IPS-NIHi7 (cell line): ENCODE data around the gene PICK1.
A peak's percentile ranks its signal among the peaks of the same experiment; 100 is the strongest.
"Not testable (repeated sequence)": the region's sequence is repeated elsewhere in the genome, so short reads cannot be mapped to it uniquely, and the experiment has no call there.

Experiments
- DNase-seq: peaks from one replicate; pipeline ENCODE4 v3.0.0; 2012; ENCODE audit warnings: mixed read lengths; ENCODE audit errors: extremely low spot score

Gene PICK1

DNA sequence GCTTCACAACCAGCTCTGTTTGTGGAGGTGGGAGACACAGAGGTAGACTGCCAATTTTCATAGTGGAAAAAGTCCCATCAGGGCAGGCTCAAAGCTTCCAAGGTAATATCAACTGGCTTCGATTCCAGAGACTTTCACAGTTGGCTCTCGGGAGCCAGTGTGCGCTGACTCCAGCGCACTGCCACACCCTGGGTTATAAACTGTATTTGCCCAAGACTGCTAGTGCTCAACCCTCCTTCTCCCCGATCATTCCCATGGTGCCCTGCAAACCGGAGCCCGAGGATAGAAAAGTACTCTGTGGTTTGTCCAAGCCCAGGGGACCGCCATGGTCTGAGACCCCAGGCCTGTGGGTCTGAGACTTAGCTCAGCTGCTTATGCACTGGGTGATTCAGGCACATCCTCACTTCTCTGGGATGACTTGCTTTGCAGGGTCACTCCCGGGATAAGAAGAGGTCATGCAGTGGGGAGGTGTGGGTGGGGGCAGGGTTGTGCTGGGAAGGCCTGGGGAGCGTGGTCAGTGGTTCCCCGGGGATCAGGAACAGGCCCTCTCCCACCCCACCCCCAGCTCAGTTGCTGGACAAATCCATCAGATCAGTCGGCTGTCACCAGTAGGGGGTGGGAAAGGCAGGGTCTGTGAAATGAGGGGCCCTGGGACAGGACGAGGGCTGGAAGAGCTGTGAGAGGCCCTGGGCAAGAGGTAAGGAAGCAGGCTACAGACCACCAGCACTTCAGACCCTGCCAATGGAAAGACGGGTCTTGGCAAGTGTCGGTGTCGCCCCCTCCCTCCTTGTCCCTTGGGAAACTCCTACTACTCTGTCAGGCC lies 26.7 kb upstream of the PICK1 start:
- DNase-seq = no peak

DNA sequence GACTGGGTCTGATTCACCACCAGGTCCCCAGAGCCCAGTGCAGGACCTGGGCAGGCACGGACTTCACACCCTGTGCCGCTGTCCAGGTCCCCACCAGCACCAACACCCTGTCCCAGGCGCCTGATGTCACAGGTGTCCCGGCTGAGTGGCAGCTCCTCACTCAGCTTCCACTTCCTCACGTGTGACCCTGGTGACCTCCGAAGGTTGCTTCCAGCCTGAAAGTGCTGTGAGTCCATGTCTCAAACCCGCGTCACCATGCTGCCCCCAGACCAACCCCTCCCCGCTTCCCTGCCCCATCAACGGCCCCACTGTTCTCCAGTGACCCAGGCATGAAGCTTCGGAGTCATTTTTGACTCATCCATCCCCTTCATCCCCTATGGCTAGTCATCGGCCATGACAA lies 25.7 kb upstream of the PICK1 start:
- DNase-seq = no peak

DNA sequence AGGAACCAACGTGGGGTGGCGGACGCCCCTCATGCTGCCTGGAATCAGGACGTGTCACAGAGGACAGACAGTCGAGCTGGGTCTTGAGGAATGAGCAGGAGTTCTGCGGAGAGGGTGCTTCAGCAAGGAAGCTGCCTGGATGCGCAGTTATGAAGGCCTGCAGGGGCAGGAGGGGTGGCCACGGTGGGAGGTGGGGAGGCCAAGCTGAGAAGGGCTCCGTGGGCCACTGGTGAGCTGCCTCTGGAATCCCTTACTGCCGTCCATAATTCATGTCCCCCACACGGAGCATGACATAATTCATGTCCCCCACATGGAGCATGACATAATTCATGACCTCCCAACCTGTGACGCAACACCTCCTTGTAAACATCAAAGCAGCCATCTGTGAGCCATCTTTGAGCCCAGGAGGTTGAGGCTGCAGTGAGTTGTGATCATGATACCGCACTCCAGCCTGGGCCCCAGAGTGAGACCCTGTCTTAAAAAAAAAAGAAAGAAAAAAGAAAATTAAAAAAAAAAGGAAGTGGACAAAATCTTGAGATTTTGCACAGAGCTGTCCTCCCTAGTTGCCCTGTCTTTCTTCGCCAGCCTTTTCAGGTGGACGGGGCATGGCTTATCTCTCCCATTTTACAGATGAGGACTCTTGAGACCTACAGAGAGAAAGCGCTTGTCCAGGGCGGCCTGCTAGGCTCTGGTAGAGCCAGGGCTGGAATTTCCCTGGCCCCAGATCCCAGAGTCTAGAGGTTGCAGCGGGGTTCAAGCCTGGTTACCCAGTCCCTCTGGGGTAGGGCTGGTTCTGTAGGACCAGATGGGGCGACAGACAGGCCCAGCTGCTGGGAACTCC lies 24.3 kb upstream of the PICK1 start:
- no peak for DNase-seq

DNA sequence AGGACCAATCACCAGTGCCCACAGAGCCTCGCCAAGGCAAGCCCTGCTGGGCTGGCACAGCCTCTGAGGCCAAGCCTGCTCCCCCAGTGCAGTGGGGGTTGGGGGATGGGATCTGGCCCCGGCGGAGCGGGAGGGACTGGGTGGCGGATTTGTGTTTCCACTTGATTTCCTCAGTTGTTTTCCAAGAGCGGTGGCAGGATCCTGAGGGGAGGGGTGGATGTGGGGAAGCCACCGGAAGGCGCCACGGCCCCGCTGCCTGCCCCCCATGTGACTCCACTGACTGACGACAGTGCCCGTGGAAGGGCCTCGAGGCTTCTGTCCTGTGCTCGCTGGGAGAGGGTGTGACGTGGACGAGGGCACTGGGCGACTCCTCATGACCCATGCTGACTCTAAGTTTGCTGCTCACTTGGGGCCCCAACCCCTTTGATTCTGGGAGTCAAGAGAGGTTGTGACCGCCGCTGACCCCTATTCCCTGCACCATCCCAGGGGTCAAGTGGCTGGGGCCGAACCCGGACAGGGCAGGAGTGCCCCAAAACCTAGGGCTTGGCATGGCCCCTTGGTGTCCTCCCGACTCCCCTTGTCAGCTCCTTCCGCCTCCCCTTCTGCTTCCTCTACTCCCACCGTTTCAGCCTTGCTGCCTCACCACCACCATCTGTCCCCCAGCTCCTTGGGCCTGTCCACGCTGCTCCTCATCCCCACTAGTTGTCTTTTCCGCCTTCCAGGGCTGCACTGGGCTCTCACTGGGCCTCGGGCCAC lies 23.5 kb upstream of the PICK1 start:
- DNase-seq = no peak

DNA sequence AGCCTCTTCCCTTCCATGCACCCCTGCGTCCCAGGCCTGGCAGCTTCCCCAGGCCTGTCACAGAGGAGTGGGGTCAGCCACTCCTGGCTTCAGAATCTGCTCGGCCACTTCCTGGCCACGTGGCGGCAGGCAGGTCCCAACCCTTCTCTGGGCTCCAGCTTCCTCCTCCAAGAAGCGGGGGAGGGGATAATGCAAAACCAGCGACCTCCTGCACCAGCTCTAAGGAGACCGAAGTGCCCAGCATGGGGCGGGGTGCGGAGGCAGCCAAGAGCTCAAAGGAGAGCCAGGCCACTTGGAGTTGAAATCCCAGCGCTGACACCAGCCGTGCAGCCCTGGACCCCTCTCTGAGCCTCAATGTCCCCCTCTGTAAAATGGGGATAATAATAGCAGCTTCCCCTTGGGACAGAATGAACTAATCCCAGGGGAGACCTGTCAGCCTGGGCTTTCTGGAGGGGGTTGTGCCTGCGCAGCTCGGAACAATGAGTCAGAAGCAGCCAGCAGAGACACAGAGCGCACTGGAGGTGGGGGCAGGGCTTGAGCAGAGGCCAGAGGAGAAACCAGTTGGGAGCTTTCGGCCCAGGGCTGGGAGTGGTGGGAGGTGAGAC lies 22.8 kb upstream of the PICK1 start:
- peak; percentile 91 for DNase-seq

DNA sequence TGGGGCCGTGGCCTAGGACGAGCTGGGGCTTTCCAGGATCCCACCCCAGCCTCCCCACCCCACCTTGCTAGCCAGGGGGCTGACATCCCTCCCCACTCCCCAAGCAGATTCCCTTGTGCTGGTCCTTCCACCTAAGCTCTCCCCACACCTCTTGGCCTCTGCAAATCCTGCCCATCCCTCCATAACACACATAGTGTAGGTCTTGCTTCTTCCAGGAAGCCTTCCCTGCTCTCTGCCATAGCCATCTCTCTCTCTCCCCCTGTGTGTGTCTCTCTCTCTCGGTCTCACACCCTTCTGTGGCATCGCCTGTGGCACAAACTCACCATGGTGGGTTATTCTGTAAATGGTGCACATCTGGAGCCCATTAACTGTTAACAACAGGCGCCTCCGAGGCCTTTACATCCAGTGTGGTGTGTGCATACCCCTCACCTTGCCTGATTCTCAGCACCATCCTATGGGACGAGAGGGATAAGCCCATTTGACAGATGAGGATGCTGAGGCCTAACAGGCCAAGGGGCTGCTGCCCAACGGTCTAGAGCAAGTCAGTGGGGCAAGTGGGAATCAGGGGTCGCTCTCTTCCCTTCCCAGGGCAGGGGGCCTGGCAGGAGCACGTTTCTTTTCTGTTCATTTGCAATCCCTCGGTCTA lies 22.2 kb upstream of the PICK1 start:
- no peak for DNase-seq

DNA sequence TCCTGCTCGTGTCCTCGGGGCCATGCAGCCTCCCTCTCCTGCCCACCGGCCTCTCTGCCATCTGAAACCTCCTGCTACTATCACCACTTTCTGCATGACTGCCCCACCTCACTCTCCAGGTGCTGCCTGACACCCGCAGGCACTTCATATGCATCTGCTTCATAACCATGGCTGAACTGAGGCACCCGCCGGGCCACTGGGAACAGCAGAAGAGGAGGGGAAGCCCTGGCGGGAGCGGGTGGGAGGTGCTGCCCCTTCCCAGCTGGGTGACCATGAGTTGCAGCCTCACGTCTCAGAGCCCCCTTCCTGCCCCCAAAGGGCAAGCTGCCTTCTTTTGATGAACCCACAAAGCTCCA lies 21.7 kb upstream of the PICK1 start:
- DNase-seq = no peak

DNA sequence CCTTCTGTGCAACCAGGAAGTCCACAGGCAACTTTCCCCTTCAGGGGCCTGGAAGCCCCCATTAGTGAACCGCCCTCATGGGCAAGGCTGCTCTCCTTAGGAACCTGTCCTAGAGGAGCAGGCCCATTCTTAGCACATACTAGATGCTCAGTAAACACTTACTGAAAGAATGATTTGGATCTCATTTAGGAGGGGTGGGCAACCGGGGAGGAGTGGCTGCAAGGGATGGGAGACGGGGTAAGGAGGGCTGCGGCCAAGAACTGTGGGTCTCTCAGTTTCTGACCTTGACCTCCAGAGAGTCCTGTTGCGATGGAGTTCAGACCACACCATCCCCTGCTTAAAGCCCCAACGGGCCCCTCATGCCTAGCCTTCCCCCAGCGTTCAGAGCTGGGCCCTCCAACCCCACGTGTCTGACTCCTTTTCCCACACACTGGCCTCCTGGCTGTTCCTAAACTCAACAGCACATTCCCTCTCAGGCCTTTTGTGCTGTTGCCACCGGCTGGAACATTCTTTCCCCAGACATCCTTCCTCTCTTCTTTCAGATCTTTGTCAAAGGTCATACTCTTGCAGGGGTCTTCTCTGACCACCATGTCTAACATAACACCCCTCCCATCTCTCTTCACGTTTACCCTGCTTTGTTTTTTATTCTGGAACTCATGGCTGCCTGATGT lies 20.7 kb upstream of the PICK1 start:
- DNase-seq = no peak

DNA sequence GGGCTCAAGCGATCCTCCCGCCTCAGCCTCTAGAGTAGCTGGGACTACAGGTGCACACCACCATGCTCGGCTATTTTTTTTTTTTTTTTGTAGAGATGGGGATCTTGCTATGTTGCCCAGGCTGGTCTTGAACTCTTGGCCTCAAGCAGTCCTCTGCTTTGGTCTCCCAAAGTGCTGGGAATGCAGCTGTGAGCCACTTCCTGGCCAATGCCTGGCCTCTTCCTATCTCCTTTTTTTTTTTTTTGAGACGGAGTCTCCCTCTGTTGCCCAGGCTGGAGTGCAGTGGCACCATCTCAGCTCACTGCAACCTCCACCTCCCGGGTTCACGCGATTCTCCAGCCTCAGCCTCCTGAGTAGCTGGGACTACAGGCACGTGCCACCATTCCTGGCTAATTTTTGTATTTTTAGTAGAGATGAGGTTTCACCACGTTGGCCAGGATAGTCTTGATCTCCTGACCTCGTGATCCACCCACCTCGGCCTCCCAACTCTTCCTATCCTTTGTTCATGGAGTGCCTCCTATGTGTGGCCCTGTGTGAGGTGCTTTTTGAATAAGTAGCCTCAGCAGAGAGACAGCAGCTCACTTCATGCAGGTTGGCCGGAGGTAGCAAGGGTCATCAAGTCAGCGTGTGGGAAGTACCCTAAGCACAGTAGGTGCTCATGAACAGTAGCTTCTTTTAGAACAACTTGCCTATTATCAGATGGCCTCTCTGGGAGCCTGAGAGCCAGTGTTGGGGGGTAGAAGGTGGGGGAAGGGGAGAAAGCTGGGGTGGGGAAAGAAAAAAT lies 19.6 kb upstream of the PICK1 start:
- not testable (repeated sequence) for DNase-seq

DNA sequence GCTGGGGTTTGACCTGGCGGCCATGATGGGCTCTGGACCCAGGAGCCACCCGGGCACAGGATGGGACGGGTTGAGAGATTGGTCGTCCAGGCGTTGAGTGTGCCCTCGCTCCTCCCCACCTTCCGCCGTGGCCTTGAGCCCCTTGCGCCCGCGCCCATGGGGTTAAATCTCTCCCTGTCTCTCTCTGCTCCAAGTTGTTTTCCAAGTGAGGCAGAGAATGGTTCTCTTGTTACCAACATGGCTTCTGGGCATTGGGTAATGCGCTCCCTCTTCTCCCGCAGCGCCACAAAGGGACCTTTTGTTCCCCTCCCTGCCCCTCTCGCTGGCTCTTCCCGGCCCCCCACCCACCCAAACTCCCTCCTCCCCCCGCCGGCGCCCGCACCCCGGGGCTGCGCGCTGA lies 18.8 kb upstream of the PICK1 start:
- no peak for DNase-seq

DNA sequence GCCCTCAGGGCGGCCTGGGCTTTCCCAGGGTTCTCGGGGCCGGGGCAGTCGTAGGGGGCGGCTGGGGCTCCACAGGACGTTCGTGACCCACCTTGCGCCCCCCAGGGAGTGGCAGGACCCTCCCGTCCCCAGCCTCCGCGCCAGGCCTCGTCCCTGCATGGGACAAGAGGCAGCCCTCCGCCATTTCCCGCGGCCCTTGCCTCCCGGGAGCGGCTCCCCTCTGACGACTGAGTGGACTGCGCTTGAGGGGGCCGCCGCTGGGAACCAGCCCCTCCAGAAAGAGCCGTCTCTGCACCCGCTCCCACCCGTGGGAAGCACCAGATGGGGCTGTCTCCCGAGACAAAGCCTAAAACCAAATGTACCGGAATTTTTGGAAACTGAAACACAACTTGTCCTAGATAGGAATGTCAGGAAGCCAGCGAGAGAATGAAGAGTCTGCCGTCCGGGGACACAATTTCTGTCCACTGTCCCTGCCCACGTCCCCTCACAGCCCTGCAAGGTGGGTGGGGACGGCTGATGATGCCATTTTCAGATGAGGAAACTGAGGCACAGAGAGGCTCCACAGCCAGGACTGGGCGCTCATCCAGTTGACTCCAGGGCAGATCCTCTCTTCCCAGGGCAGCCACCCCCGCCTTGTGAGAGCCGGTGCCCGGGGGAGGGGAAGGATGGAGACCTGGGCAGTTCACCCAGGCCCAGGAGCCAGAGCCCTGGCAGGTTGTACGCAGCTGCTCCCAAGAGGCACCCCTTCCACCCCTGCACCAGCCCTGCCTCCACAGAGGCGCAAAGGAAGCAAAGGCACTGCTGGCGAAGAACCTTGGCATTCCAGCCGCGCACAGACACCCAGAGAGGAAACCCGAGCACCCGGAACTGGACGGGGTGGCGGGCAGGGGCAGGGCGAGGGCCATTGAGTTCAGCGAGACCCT lies 18.1 kb upstream of the PICK1 start:
- no peak for DNase-seq

DNA sequence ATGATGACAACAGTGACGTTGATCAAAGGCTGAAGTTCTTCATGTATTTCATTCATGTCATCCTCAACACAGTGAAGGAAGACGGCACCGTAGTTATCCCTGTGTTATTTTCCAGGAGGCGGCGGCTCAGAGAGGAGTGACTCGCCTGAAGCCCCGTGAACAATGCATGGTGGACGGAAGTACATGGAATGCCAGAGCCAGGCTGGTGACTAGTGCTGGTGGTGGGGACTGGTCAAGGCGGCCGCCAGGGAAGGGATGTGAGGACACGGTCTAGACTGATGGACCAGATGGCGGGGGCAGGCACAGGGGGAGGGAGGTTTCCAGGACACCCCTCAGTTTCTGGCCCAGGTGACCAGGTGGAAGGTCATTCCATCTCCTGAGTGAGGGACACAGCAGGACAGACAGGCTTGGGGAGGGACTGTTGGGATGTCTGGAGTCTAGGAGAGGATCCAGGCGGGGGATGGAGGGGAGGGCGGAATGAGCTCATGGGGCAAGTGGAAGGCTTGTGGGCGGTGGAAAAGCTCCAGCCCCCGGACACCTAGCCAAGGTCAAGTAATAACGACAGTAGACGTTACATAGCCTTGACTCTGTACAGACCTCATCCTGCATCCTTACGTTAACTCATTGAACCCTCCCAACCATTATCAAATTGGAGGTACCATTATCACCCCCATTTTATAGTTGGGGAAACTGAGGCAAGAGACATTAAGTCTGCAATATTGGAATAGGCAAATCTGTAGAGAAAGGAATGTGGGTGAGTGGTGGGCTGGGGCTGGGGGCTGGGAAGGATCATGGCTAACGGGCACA lies 16.0 kb upstream of the PICK1 start:
- no peak for DNase-seq

DNA sequence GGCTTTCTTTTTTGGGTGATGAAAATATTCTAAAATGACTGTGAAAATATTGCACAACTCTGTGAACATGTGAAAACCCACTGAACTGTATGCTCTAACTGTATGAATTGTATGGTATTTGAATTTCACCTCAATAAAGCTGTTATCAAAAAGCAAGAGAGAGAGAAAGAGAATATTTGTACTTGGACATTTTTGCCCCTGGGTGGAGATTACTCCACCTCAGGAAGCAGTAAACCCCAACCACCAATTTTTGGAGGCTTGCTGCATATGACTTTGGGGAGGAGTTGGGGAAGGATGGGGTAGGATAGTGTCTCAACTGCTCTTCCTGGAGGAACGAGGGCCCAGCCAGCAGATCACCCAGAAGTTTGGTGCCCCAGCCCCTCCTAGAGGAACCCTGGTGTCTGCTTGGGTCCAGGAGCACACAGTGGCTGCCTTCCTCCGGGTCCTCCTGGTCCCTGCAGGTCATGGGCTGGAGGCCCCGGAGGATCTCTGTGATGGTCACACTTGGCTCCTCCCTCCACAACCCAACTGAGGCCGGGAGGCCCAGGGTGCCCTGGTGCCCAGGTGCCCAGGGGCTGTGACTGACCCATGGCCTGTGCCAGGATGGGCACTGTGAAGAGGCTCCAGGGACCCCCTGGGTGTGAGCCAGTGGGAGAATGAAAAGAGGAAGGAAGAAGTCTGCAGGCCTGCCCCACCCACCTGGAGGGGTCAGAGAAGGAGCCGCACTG lies 15.3 kb upstream of the PICK1 start:
- DNase-seq = no peak

DNA sequence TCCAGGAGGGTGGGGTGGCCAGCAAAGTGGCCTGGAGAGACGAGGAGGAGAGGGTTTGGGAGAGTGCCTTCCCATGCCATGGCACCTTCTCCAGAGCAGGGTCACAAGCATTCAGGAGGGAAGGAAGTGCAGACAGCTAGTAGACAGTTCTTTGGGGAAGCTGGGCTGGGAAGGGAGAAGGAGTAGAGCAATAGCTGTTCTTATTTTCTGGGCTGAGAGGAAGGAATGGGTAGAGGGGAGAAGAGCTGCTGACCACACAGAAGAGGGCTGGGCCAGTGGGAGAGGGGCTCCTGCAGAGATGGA lies 14.8 kb upstream of the PICK1 start:
- no peak for DNase-seq

DNA sequence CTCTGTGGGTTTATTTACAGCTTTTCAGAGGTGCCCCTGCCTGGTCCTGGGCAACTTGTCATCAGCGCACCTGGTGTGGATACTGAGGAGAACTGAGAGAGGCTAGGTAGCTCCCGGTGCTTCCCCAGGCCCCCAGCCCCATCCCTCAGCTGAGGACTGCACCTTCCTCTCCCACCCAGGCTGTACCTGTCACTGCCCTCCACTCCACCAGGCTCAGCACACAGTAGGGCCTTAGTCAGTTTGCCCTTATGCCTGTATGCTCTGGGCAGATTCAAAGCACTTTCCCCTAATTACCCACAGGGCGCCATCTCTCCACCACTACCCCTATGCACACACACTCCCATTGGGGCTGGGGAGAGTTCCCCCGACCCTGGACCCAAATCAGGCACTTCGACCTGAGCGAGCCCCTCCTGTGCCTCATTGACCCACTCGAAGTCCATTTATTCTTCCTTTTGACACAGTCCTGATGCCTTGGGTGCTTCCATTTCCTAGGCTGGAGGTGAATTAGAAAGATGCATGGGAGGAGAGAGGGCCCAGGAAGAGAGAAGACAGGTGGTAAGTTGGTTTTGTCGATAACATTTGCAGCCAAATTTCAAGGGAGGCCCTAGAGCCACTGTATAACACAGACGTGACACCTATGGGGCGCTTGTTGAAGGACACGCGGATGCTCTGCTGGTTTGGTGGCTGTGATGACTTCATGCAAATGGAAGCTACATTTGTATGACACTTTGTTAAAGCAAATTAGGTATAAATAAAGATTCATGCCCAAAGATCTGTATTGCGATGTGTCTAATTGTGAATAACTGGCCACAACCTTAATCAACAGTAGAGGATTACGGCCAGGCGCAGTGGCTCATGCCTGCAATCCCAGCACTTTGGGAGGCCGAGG lies 13.8 kb upstream of the PICK1 start:
- no peak for DNase-seq

DNA sequence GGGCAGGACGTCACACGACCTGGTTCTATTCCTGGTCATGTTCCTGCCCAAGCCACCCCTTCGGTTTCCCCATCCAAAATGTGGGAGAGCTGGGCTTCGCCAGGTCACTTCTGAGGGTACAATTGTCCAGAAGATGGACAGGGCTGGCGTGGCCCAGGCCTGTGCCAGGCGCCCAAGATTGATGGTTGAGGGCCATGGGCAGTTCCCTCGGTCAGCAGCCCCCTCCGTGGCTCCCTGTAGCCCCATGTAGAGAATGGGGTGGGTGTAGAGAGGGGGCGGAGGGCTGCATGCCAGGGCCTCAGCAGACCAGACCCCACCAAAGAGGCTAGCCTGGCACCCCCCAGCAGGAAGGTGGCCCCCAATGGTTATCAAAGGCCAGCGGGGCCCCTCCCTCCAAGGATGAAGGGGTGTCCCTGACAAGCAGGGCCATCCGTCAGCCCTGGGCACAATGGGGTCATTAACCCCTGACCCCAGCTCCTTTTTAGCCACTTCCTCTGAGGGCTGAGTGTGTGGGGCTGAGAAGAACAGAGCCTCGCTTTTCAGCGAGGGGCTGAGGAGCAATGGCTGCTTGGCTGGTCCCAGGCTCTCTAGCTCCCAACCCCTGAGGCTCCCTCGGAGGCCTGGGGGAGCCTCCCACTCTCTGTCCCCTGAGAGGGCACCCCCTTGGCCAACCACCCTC lies 11.0 kb upstream of the PICK1 start:
- no peak for DNase-seq
